ENCODE measurements around the gene AKR7A2.
"Not testable (repeated sequence)": the region's sequence is repeated elsewhere in the genome, so short reads cannot be mapped to it uniquely, and the experiment has no call there.

AKR7A2 gene

DNA sequence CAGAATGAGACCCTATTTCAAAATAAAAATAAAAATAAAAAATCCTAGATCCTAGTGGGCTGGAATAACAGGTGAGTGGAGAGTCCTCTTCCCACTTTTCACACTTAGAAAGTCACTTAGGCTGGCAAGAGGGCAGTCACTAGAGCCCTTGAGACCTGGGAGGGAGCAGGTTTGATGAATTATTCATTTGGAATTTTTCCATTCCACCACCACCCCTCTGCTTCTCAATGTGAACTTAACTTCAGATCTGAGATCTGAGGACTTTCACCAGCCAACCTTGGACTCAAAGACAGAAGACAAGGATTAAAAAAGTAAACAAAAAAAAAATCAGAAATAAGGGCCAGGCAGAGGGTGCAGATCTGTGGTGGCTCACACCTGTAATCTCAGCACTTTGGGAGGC, 39.9 kb downstream of the AKR7A2 start:
- Histone ChIP-seq H2BK12ac (ENCODE audit: low read length) (no peak overlapping the region), H2AFZ (ENCODE audit: insufficient read depth, low read length, poor library complexity) (no peak overlapping the region), H3K4me2 (ENCODE audit: low read length) (no peak overlapping the region), H3K18ac (ENCODE audit: low read length) (no peak overlapping the region), H3K14ac (ENCODE audit: low read length) (no peak overlapping the region), H3K9ac (ENCODE audit: low read length) (no peak overlapping the region), H3K27me3 (ENCODE audit: insufficient read depth, low read length) (no peaks in the 10 kb centered on the region), H3K27ac (ENCODE audit: low read depth, low read length) (no peak overlapping the region), H3K36me3 (ENCODE audit: control insufficient read depth in 1 of 2, insufficient read depth in 2 of 2, low read length in 2 of 2) (no peaks in the 10 kb centered on the region), H3K23ac (ENCODE audit: low read length) (no peak overlapping the region), H4K12ac (ENCODE audit: low read depth, low read length) (no peak overlapping the region), H3K79me2 (ENCODE audit: control insufficient read depth, insufficient read depth, low read length, poor library complexity) (no peaks in the 10 kb centered on the region), H4K8ac (ENCODE audit: low read depth, low read length) (no peak overlapping the region), H3K4me3 (ENCODE audit: low read depth, low read length) (no peak overlapping the region), H2AK5ac (ENCODE audit: low read length) (no peak overlapping the region), H3K4me1 (ENCODE audit: control insufficient read depth in 1 of 2, insufficient read depth in 2 of 2, low read length in 2 of 2) (no peaks in the 10 kb centered on the region), H2BK5ac (ENCODE audit: low read depth, low read length, poor library complexity) (no peak overlapping the region), H3K79me1 (ENCODE audit: low read length) (no peaks in the 10 kb centered on the region), H4K91ac (ENCODE audit: low read depth, low read length) (no peak overlapping the region), H3K4ac (ENCODE audit: low read depth, low read length) (no peak overlapping the region), H3K9me3 (ENCODE audit: insufficient read depth, low read depth, low read length) (no peaks in the 10 kb centered on the region), H2BK120ac (ENCODE audit: insufficient read depth, low read length, poor library complexity) (no peak overlapping the region)
- DNase-seq = no peak

DNA sequence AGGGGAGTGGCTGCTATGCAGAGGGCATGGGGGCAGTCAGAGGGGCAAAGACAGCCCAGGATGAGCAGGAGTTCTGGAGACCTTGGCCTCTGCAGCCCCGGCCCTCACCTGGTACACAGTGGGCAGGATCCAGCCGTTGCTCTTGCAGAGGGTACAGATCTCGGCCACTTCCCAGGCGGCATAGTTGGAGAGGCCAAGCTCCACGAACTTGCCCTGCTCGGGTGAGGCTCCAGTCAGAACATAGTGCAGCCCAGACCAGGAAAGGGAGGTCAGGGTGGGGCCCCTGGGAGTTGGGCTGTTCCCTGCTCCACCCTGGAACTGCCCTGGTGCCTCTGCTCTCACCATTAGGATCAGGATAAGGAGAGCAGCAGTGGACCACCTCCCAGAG, 41.6 kb downstream of the AKR7A2 start:
- H4K8ac ChIP-seq (ENCODE audit: low read depth, low read length); H3K23ac ChIP-seq (ENCODE audit: low read length); DNase-seq; H3K4me3 ChIP-seq (ENCODE audit: low read depth, low read length); H2BK5ac ChIP-seq (ENCODE audit: low read depth, low read length, poor library complexity); H2BK12ac ChIP-seq (ENCODE audit: low read length); H2BK120ac ChIP-seq (ENCODE audit: insufficient read depth, low read length, poor library complexity); H2AFZ ChIP-seq (ENCODE audit: insufficient read depth, low read length, poor library complexity); H3K4me1 ChIP-seq (ENCODE audit: control insufficient read depth in 1 of 2, insufficient read depth in 2 of 2, low read length in 2 of 2); H3K27me3 ChIP-seq (ENCODE audit: insufficient read depth, low read length); H3K4me2 ChIP-seq (ENCODE audit: low read length); H3K27ac ChIP-seq (ENCODE audit: low read depth, low read length); H3K79me1 ChIP-seq (ENCODE audit: low read length); H3K36me3 ChIP-seq (ENCODE audit: control insufficient read depth in 1 of 2, insufficient read depth in 2 of 2, low read length in 2 of 2); H3K9me3 ChIP-seq (ENCODE audit: insufficient read depth, low read depth, low read length); H3K18ac ChIP-seq (ENCODE audit: low read length); H4K91ac ChIP-seq (ENCODE audit: low read depth, low read length); H3K9ac ChIP-seq (ENCODE audit: low read length); H3K79me2 ChIP-seq (ENCODE audit: control insufficient read depth, insufficient read depth, low read length, poor library complexity); H4K12ac ChIP-seq (ENCODE audit: low read depth, low read length); H2AK5ac ChIP-seq (ENCODE audit: low read length); H3K4ac ChIP-seq (ENCODE audit: low read depth, low read length); H3K14ac ChIP-seq (ENCODE audit: low read length): not testable (repeated sequence)
- WGBS (ENCODE audit: extremely low coverage, insufficient coverage, insufficient read length) = no CpG with 5 or more reads among the region's 6 CpGs

GRCh38 chr1:19269427-19270342, 42.3 kb downstream of the AKR7A2 start:
- H3K18ac ChIP-seq (ENCODE audit: low read length); H3K79me2 ChIP-seq (ENCODE audit: control insufficient read depth, insufficient read depth, low read length, poor library complexity); H2AK5ac ChIP-seq (ENCODE audit: low read length); H3K27me3 ChIP-seq (ENCODE audit: insufficient read depth, low read length); H3K4me2 ChIP-seq (ENCODE audit: low read length); H2BK12ac ChIP-seq (ENCODE audit: low read length); H3K79me1 ChIP-seq (ENCODE audit: low read length); H2AFZ ChIP-seq (ENCODE audit: insufficient read depth, low read length, poor library complexity); H3K9ac ChIP-seq (ENCODE audit: low read length); H3K4me1 ChIP-seq (ENCODE audit: control insufficient read depth in 1 of 2, insufficient read depth in 2 of 2, low read length in 2 of 2); H4K91ac ChIP-seq (ENCODE audit: low read depth, low read length); H3K27ac ChIP-seq (ENCODE audit: low read depth, low read length); H3K36me3 ChIP-seq (ENCODE audit: control insufficient read depth in 1 of 2, insufficient read depth in 2 of 2, low read length in 2 of 2); H4K8ac ChIP-seq (ENCODE audit: low read depth, low read length); H2BK5ac ChIP-seq (ENCODE audit: low read depth, low read length, poor library complexity); H3K9me3 ChIP-seq (ENCODE audit: insufficient read depth, low read depth, low read length); H3K14ac ChIP-seq (ENCODE audit: low read length); H3K4ac ChIP-seq (ENCODE audit: low read depth, low read length); H3K4me3 ChIP-seq (ENCODE audit: low read depth, low read length); H3K23ac ChIP-seq (ENCODE audit: low read length); H4K12ac ChIP-seq (ENCODE audit: low read depth, low read length); H2BK120ac ChIP-seq (ENCODE audit: insufficient read depth, low read length, poor library complexity): not testable (repeated sequence)
- no CpG with 5 or more reads among the region's 9 CpGs for WGBS (ENCODE audit: extremely low coverage, insufficient coverage, insufficient read length)
- peak; percentile 29 to 32 for DNase-seq

DNA sequence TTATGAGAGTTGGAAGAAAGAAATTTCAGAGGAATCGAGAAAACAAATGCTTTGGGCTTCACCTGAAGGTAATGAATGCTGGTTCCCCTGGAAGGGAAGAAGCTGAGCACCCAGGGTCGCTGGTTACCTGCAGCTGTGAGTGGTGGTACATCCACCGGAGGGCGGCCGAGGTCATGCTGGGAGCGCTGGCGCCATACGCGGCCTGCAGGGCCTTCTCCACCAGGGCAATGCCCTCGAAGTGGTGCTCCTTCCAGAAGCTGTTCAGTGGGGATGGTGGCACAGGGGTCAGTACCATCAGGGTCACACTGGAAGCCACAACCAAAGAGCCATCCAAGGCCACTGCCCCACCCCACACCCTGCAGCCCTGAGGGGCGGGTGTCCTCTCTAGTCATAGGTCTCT, 43.5 kb downstream of the AKR7A2 start:
- no peak overlapping the region for H3K4me3 ChIP-seq (ENCODE audit: low read depth, low read length)
- H2BK12ac ChIP-seq (ENCODE audit: low read length) = no peak overlapping the region
- H3K36me3 ChIP-seq (ENCODE audit: control insufficient read depth in 1 of 2, insufficient read depth in 2 of 2, low read length in 2 of 2) = no peaks in the 10 kb centered on the region
- H3K9me3 ChIP-seq (ENCODE audit: insufficient read depth, low read depth, low read length) = no peaks in the 10 kb centered on the region
- WGBS (ENCODE audit: extremely low coverage, insufficient coverage, insufficient read length) = no CpG with 5 or more reads among the region's 11 CpGs
- no peak overlapping the region for H2BK5ac ChIP-seq (ENCODE audit: low read depth, low read length, poor library complexity)
- no peak overlapping the region for H3K4ac ChIP-seq (ENCODE audit: low read depth, low read length)
- H4K12ac ChIP-seq (ENCODE audit: low read depth, low read length) = no peak overlapping the region
- no peak overlapping the region for H3K14ac ChIP-seq (ENCODE audit: low read length)
- no peaks in the 10 kb centered on the region for H3K27me3 ChIP-seq (ENCODE audit: insufficient read depth, low read length)
- no peaks in the 10 kb centered on the region for H3K4me1 ChIP-seq (ENCODE audit: control insufficient read depth in 1 of 2, insufficient read depth in 2 of 2, low read length in 2 of 2)
- no peaks in the 10 kb centered on the region for H3K79me2 ChIP-seq (ENCODE audit: control insufficient read depth, insufficient read depth, low read length, poor library complexity)
- no peak overlapping the region for H3K9ac ChIP-seq (ENCODE audit: low read length)
- H3K79me1 ChIP-seq (ENCODE audit: low read length) = no peaks in the 10 kb centered on the region
- no peak overlapping the region for H2BK120ac ChIP-seq (ENCODE audit: insufficient read depth, low read length, poor library complexity)
- no peak overlapping the region for H4K91ac ChIP-seq (ENCODE audit: low read depth, low read length)
- no peak overlapping the region for H4K8ac ChIP-seq (ENCODE audit: low read depth, low read length)
- DNase-seq = no peak
- H2AFZ ChIP-seq (ENCODE audit: insufficient read depth, low read length, poor library complexity) = no peak overlapping the region
- H2AK5ac ChIP-seq (ENCODE audit: low read length) = no peak overlapping the region
- no peak overlapping the region for H3K27ac ChIP-seq (ENCODE audit: low read depth, low read length)
- no peak overlapping the region for H3K23ac ChIP-seq (ENCODE audit: low read length)
- no peak overlapping the region for H3K4me2 ChIP-seq (ENCODE audit: low read length)
- H3K18ac ChIP-seq (ENCODE audit: low read length) = no peak overlapping the region

Data from trophoblast cell (in vitro differentiated cells and primary cell).